GM12878 (cell line): ENCODE data around the gene COX19.

Experiments
- EGR1 ChIP-seq, 2 experiments: IDR thresholded peaks; 1 replicate in 1 of 2; 2 replicates in 1 of 2; pipeline ENCODE4 v1.6.1; 2011 to 2012; ENCODE audit warnings: low read depth in 2 of 2, low read length in 2 of 2, borderline replicate concordance in 1 of 2, mild to moderate bottlenecking in 1 of 2, moderate library complexity in 1 of 2
- HDAC2 ChIP-seq: fragments of 200-600 bp; sonication (generic); IDR thresholded peaks from 2 replicates; pipeline ENCODE4 v1.6.1; 2017
- MEF2A ChIP-seq: IDR thresholded peaks from 2 replicates; pipeline ENCODE4 v1.6.1; 2011; ENCODE audit warnings: low read depth, mild to moderate bottlenecking, low read length, moderate library complexity; ENCODE audit not compliant: insufficient read depth
- MYC ChIP-seq: IDR thresholded peaks from 2 replicates; pipeline ENCODE4 v1.6.1; 2011; ENCODE audit warnings: mild to moderate bottlenecking, low read length, moderate library complexity, inconsistent platforms; ENCODE audit not compliant: insufficient read depth, insufficient replicate concordance, insufficient read length, severe bottlenecking
- POLR2A ChIP-seq: IDR thresholded peaks from 2 replicates; pipeline ENCODE4 v1.6.1; 2011; ENCODE audit warnings: low read depth, mild to moderate bottlenecking, low read length
- POLR2AphosphoS5 ChIP-seq: IDR thresholded peaks from 2 replicates; pipeline ENCODE4 v1.6.1; 2011; ENCODE audit warnings: mild to moderate bottlenecking, low read length, inconsistent platforms
- RFX5 ChIP-seq: IDR thresholded peaks from 2 replicates; pipeline ENCODE4 v1.6.1; 2011; ENCODE audit warnings: low read depth, low read length, improper control_type of control experiment
- SP1 ChIP-seq: IDR thresholded peaks from one replicate; pipeline ENCODE4 v1.6.1; 2011; ENCODE audit warnings: low read depth, low read length

DNA sequence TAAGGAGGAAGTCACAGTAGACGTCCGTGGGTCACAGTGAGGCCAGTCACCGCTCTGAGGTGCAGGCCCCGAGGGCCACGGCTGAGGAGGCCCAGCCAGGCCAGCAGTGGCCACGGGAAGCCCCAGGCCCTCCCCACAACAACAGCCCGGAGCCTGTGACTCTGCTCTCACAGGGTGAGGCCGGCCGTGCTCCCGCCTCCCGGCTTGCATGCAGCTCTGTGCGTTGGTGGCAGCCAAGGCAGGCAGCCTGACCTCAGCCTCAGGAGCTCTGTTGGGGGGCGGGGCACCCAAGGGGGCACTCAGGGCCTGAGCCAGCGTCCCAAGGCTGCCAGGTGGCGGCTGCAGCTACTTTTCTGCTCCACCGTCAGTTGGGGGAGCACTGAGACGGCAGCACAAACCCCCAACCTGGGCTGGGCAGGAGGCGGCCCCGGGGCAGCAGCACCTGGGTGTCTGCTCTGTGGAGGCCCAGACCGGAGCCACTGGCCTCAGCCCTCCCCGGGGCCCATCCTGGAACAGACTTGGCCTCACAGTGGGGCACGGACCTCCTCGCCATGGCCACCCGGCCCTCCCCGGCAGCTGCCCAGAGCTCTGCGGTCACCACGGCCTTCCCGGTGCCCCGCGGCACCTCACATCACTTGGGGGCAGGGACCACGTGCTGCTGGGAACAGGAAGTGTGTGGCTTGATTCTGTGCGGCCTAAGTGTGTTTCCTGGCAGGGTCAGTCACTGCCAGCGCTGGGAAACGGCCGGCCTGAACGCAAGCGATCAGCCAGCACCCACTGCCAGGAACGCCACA lies 20.9 kb upstream of the COX19 start:
- no peak for TF ChIP-seq SP1
- TF ChIP-seq MEF2A = no peak
- TF ChIP-seq POLR2AphosphoS5 = no peak
- TF ChIP-seq EGR1 (IDR thresholded peaks at IDR 0.05; ENCODE audit: borderline replicate concordance in 1 of 2, low read depth in 2 of 2, low read length in 2 of 2) = no peak
- TF ChIP-seq MYC = no peak
- TF ChIP-seq POLR2A = 0 out of 2 replicates have a peak, but pooled peaks have one; percentile 14
- TF ChIP-seq RFX5 = no peak
- TF ChIP-seq HDAC2 = no peak
